NT2/D1 (cell line): ENCODE measurements around the gene L3MBTL3.

ENCODE experiments used
- DNase-seq: peaks from one replicate; pipeline ENCODE4 v3.0.0-alpha.2; 2011; ENCODE audit warnings: low read depth, low spot score
- H3K27me3 ChIP-seq: 2 replicates; pipeline ENCODE4 v1.6.0; 2011; ENCODE audit warnings: mild to moderate bottlenecking; ENCODE audit not compliant: insufficient read length, insufficient read depth
- H3K36me3 ChIP-seq: 2 replicates; pipeline ENCODE4 v1.6.1; 2011; ENCODE audit warnings: mild to moderate bottlenecking, low read length, mixed read lengths; ENCODE audit not compliant: insufficient read depth, insufficient read length
- H3K4me1 ChIP-seq: 2 replicates; pipeline ENCODE4 v1.5.1; 2011; ENCODE audit not compliant: insufficient read depth, insufficient read length
- H3K4me3 ChIP-seq: 2 replicates; pipeline ENCODE4 v1.5.1; 2011; ENCODE audit warnings: low read depth; ENCODE audit not compliant: insufficient read length
- H3K9ac ChIP-seq: 2 replicates; pipeline ENCODE4 v1.6.0; 2011; ENCODE audit warnings: low read depth; ENCODE audit not compliant: insufficient read length
- H3K9me3 ChIP-seq: 2 replicates; pipeline ENCODE4 v1.5.1; 2011; ENCODE audit warnings: mild to moderate bottlenecking, low read length; ENCODE audit not compliant: insufficient read depth
- SUZ12 ChIP-seq: IDR thresholded peaks from 2 replicates; pipeline ENCODE4 v1.6.1; 2011; ENCODE audit not compliant: insufficient read length, insufficient read depth; ENCODE audit errors: extremely low read depth
- YY1 ChIP-seq: IDR thresholded peaks from 2 replicates; pipeline ENCODE4 v1.6.1; 2011; ENCODE audit not compliant: insufficient read length, insufficient read depth
- ZNF274 ChIP-seq: IDR thresholded peaks from 2 replicates; pipeline ENCODE4 v1.6.1; 2011; ENCODE audit warnings: mild to moderate bottlenecking, low read depth, low read length

Gene L3MBTL3

DNA sequence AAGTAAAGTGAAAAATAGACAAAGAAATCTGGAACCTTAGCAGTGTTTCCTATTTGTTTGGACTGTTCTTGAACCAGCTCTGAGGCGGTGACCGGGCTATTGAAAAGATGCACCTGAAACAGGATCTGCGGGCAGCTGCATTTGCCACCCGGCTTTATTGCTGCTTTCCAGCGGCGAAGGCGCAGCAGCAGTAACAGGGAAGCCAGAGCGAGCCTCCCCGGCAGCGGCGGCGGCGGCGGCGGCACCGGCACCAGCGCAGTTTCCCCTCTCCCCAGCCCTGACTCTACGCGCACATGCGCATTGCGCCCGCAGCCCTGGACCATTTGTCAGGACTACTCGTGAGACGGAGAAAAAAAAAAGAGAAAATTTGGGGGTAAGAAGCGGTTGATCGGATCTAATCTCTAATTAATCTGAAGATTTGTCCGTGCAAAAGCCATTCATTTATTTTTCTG lies at the start of gene L3MBTL3:
Gene L3MBTL3, plus strand, starts transcription at position 290 of the 452 bp plus-strand sequence. CDS start 24,119 bp downstream, outside the sequence.
- peak within 1 kb of the TSS; percentile 57 for H3K4me3 ChIP-seq
- peaks cover 8% of the 10 kb centered on the region for H3K27me3 ChIP-seq
- H3K4me1 ChIP-seq: no peaks in the 10 kb centered on the region
- H3K36me3 ChIP-seq: no peaks in the 10 kb centered on the region
- peak; percentile 55 for DNase-seq
- H3K9me3 ChIP-seq: no peaks in the 10 kb centered on the region
- peak within 1 kb of the TSS; percentile 71 for H3K9ac ChIP-seq
- TF ChIP-seq YY1: no peak
- TF ChIP-seq SUZ12: no peak
- TF ChIP-seq ZNF274: no peak

DNA sequence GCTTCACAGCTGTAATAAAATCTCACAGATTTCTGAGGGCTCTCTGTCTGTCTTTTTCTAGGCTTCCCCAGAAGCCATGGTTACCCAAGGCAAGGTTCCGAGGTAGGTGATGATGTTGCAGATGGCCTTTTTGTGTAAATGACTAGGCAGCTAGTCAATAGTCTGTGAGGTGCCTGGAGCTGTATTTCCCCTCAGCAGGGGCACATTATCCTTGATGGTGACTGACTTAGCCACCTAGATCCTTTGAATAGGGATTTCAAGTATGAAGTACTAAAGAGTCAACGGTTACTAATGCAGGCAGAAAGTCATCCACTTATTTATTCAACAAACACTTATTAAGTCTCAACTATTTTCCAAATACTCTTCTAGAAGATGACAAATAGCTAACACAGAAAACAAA lies 49.3 kb upstream of the L3MBTL3 start:
- peak; percentile 49 for DNase-seq
- TF ChIP-seq ZNF274 (no peak), YY1 (no peak), SUZ12 (no peak)

DNA sequence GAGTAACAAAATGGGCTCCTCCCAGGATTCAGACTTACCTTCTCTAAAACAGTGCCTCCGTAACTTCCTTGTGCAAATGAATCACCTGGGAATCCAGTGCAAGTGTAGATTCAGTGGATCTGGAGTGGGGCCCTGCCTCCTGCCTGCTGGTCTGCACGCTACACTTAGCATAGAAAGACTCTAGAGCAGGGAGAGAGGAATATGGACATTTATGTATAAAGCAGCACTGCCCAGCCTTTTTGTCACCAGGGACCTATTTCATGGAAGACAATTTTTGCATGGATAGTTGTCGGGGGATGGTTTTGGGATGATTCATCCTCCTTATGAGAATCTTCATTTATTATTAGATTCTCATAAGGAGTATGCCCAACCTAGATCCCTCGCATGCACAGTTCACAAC lies 42.3 kb upstream of the L3MBTL3 start:
- Histone ChIP-seq H3K4me3 (no peak overlapping the region), H3K9me3 (no peaks in the 10 kb centered on the region; the same call in 1 of the 2 replicates), H3K9ac (no peak overlapping the region), H3K36me3 (no peaks in the 10 kb centered on the region), H3K27me3 (no peaks in the 10 kb centered on the region), H3K4me1 (no peaks in the 10 kb centered on the region)
- TF ChIP-seq SUZ12 (no peak), ZNF274 (no peak), YY1 (no peak)
- no peak for DNase-seq

More for the DNA sequence above, 49.3 kb upstream of the L3MBTL3 start:
- Histone ChIP-seq H3K27me3 (no peaks in the 10 kb centered on the region), H3K36me3 (no peaks in the 10 kb centered on the region), H3K4me3 (no peak overlapping the region), H3K4me1 (no peaks in the 10 kb centered on the region), H3K9me3 (peaks cover 7% of the 10 kb centered on the region), H3K9ac (no peak overlapping the region)

DNA sequence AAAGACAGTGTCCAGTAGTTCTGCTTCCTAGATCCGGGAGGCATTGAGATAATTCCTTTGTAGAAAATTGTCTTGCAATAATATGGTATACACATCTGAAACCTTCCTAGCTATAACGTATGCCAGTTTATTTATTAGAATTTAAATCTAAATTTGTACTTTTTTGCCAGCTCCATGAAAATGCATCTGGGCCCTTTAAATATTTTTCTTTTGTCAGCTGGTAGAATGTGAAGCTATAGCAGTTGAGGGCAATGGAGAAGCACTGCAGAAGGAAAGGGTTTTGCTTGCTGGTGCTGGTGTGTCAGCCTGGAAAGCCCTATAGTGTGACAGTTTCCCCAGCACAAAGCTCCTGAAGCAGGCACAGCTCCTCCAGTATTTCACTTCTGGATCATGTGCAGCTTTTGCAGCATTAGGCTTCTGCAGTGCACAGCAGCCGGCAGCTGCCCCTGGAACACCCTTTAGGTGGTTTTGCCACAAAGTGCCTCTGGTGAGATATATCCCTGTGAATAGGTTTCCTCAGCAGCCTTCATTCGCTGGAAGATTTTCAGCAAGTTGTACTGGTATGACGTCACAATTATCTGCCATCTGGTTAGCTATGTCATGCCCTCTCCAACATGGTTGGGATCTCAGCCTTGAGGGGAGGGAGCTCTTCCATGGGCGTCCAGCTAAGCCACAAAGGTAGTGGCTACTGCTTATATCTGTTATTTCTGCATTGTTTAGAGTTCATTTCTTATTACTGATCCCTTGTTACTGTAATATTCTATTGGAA lies 40.0 kb upstream of the L3MBTL3 start:
- no peak for TF ChIP-seq YY1
- no peak for TF ChIP-seq SUZ12
- TF ChIP-seq ZNF274: no peak
- Histone ChIP-seq H3K9me3 (no peaks in the 10 kb centered on the region; the same call in 1 of the 2 replicates), H3K27me3 (no peaks in the 10 kb centered on the region), H3K4me3 (no peak overlapping the region), H3K4me1 (no peaks in the 10 kb centered on the region), H3K36me3 (no peaks in the 10 kb centered on the region), H3K9ac (no peak overlapping the region)
- no peak for DNase-seq

DNA sequence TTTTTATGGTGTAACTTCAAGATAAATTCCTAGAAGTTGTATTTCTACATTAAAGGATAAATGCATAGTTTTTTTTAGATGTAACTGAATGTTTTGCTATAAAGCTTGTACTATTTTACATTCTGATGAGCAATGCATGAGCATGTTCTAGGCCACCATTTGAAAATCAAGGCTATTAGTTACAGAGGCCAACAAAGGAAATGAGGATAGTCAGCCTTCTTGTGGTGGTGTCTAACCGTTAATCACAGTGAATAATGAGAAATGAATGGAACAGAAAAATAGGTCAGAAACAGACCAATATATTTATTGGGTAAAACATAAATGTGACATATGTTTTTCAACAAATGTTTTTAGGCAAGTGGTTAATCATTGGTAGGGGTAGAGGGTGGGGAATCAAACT lies 37.6 kb upstream of the L3MBTL3 start:
- no peaks in the 10 kb centered on the region for H3K36me3 ChIP-seq
- no peaks in the 10 kb centered on the region; the same call in 1 of the 2 replicates for H3K9me3 ChIP-seq
- H3K27me3 ChIP-seq: no peaks in the 10 kb centered on the region
- H3K9ac ChIP-seq: no peak overlapping the region
- no peak overlapping the region for H3K4me3 ChIP-seq
- no peak for DNase-seq
- no peaks in the 10 kb centered on the region for H3K4me1 ChIP-seq
- TF ChIP-seq SUZ12 (no peak), ZNF274 (no peak), YY1 (no peak)

DNA sequence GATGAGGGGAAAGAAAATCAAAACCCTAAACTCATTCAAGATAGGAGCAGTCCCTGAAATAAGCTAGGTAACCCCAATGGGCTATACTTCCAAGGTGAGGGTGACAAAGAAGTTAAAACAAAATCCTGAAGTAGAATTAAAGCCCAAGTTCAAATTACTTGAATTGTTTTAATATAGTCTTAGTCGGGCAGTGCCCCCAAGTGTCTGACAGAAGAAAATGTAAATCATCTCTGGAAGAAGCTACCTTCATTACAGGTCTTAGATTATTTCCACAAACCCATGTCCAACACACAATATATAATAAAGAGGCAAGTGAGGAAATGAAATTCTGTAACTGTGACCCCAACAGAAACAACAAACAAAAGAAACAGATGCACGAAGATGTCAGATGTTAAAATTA lies 36.8 kb upstream of the L3MBTL3 start:
- H3K4me1 ChIP-seq: no peaks in the 10 kb centered on the region
- no peaks in the 10 kb centered on the region for H3K27me3 ChIP-seq
- TF ChIP-seq SUZ12 (no peak), ZNF274 (no peak), YY1 (no peak)
- no peak overlapping the region for H3K4me3 ChIP-seq
- no peaks in the 10 kb centered on the region; the same call in 1 of the 2 replicates for H3K9me3 ChIP-seq
- no peak overlapping the region for H3K9ac ChIP-seq
- DNase-seq: no peak
- H3K36me3 ChIP-seq: no peaks in the 10 kb centered on the region

DNA sequence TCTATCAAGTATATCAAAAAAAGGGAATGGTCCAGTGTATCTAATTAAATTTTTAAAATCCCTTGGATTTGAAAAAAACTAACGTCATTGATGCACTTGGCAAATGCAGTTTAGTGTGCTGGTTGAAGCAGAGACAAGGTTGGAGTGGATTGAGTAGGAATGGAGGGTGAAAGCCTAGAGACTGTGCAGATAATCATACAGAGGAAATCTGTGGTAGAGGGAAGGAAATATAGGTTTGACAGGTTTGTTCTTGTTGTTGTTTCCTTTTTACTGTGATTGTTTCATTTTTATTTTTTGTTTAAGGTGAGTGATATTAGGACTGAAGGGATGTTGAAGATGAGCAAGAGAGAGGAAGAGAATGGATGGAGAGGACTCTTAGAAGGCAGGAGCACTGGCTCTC lies 29.0 kb upstream of the L3MBTL3 start:
- H3K9ac ChIP-seq: no peak overlapping the region
- H3K27me3 ChIP-seq: no peaks in the 10 kb centered on the region
- no peak for TF ChIP-seq ZNF274
- no peak for TF ChIP-seq SUZ12
- no peak for TF ChIP-seq YY1
- H3K36me3 ChIP-seq: no peaks in the 10 kb centered on the region
- H3K9me3 ChIP-seq: no peaks in the 10 kb centered on the region
- no peak overlapping the region for H3K4me3 ChIP-seq
- DNase-seq: no peak
- H3K4me1 ChIP-seq: no peaks in the 10 kb centered on the region
